HG02885 (cell line): ENCODE results near the gene PRSS36.
A peak's percentile ranks its signal among the peaks of the same experiment; 100 is the strongest.
"Not testable (repeated sequence)": the region's sequence is repeated elsewhere in the genome, so short reads cannot be mapped to it uniquely, and the experiment has no call there.

Experiments used
- ATAC-seq: cut with Tn5 transposase; IDR thresholded peaks from one replicate; pipeline ENCODE4 v1.9.1; 2021; ENCODE audit warnings: mild to moderate bottlenecking; ENCODE audit not compliant: unreplicated experiment, poor library complexity

PRSS36 gene

GRCh38 chr16:31107465-31107867 lies 42.4 kb downstream of the PRSS36 start:
- ATAC-seq: peak; percentile 53

- no peak for ATAC-seq
Observed at GRCh38 chr16:31106509-31107464, 43.1 kb downstream of the PRSS36 start.

GRCh38 chr16:31105677-31106213 lies 44.1 kb downstream of the PRSS36 start:
- no peak for ATAC-seq

GRCh38 chr16:31100876-31101641 lies 48.8 kb downstream of the PRSS36 start:
- not testable (repeated sequence) for ATAC-seq

DNA sequence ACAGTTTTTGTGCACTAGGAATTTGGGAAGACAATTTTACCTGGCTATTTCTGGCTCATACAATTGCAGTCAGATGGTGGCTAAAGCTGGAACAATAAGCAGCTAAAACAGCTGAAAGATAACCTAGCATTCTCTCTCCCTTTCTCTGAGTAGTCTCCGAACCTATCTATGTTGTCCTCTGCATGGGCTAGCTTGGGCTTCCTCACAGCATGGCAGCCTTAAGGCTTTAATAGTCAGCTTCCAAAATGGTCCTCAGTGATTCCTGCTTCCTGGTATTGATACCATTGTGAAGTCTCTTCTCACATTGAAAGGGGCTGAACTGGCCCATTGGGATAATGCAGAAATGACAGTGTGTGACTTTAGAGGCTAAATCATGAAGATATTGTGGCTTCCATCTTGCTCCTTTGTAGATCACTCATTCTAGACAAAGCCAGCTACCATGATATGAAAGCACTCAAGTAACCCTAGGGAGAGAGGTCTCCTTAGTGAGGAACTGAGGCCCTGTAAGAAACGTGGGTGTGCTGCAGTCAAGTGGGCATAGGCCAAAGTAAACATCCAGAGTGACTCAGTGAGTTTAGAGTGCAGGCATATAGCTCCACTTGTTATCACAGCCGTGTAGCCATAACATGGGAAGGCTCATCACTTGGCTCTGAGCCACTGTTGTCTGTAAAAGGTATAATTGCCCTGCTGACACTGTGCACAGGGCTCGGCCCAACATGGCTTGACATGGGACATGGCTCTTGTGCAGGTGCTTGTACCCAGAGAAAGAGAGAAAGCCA lies 49.8 kb downstream of the PRSS36 start:
- no peak for ATAC-seq

- ATAC-seq: peak; percentile 85
Observed at GRCh38 chr16:31094424-31095120, 55.3 kb downstream of the PRSS36 start, which contains the start of gene VKORC1. VKORC1 (minus strand) TSS chr16:31094797; CDS start chr16:31094729, 68 bp downstream.

- peak; percentile 5 for ATAC-seq
Observed at GRCh38 chr16:31094088-31094423, 55.8 kb downstream of the PRSS36 start.

GRCh38 chr16:31093132-31093703 lies 56.6 kb downstream of the PRSS36 start:
- no peak for ATAC-seq

- no peak for ATAC-seq
Observed at GRCh38 chr16:31092330-31092729, 57.5 kb downstream of the PRSS36 start.

DNA sequence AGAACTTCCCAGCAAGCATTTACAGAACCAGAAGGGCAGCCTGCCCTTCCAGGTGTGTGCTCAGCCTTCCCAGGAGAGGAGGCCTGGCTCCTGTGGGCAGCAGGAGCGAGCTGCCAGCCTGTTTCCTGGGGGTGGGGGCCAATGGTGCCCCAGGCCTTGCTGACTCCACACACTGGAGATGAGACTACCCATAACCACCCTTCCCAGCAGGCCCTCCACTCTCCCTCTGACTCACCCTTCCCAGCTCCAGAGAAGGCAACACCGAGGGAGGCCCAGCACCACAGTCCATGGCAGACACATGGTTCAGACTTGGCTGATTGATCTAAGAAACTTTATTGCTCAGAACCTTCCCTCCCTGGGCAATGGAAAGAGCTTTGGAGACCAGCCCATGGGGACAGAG lies 59.3 kb downstream of the PRSS36 start:
- ATAC-seq: no peak

DNA sequence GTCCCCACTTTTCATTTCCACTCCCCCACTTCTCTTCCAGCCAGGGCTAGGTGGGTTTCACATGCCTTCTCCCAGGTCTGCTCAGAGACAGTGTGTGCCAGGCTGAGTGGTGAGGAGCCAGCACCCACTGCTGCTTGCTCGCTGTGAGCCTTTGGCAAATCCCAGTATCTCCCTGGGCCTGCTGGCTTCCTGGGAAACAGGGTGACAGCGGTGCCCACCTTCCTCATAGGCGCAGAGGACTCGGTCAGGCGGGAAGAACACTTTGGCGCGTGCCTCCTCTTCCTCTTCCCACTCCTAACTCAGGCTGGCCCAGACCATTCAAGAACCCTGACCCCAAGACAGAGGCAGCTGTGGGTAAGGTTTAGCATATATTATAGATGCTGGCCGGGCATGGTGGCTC lies 60.7 kb downstream of the PRSS36 start:
- ATAC-seq: no peak
